ENCODE measurements around the gene EVA1A.
"Not testable (repeated sequence)": the region's sequence is repeated elsewhere in the genome, so short reads cannot be mapped to it uniquely, and the experiment has no call there.

Gene EVA1A

GRCh38 chr2:75516378-75517360 is 44.1 kb downstream of the EVA1A start:
- DNase-seq = no peak

DNA sequence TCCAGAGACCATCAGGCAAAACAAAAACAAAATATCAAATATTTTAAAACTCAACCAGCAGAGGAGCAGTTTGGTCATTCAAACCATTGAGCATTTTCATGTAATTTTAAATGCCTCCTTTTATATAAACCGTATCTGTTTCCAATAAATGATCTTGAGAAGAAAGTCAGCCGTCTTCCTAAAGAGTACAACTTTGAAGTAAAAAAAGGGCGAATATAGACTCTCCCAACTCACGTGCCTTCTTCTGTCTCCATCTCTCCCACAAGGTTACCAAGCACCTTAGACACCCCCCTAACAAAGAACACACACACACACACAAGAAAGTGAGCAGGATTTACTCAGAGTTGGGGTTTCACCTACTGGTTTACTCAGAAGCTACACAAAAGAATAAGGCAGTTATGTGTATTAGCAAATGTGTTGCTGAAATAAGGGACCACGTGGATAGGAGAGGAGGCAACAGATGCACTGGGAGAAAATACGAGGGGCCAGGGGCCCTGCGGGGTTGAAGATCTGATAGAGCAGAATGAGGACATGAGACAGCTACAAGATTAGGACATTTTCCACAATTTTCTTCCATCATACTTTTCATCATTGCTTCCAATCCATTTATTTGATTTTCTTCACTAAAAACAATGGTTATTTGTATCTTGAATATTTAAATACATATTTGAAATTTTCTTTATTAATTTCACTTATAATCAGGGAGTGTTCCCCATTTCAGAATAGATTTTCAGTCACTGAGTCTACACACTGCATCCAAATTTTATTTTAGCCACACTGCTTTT is 45.0 kb downstream of the EVA1A start:
- DNase-seq = no peak

DNA sequence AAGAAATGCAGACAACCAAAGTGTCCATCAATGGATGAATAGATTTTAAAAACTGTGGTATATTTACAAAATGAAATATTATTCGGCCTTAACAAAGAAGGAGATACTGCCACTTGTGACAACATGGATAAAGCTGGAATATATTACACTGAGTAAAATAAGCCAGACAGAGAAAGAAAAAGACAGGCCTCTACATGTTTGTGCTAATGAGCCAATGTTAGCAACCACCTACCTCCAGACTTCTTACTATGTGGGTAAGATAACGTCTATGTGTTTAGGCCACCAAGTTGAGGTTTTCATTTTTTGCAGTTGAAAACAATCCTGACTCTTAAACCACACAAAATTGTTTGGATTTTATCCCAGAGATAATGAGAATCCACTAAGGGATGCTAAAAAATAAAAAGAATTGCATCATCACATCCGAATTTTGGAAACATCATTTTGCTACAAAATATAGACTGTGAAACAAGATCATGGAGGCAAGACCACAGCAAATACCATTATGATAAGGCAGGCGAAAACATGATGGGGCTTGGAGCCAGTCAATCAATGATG is 47.0 kb downstream of the EVA1A start:
- DNase-seq = no peak

DNA sequence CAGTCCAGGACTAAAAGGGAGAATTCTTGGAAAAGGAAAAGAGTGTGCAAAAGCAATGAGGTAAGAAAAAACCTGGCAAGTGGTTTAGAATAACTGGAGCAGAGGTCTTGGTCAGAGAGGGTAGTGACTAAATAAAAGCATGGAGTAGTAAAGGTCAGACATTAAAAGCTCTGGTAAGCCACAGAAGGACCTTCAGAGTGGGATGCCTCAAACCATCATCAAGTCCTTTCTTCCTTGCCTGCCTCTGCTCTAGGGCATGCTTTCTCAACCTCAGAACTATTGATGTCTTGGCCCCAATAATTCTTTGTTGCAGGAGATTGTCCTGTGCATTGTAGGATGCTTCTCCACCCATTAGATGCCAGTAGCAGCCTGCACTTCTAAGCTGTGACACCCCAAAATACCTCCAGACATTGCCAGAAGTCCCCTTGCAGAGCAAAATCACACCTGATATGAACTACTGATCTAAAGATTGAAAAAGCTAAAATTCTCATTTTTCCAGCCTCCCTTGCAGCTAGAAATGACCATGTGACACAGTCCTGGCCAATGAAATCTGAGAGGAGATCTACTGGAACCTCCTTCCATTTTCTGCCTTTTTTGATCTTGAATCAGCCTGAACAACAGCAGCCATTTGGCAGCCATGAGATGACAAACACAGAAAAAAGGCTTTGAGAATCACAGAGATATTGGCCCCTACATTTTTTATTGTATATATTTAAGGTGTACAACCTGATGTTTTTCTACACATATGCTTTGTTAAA is 48.1 kb downstream of the EVA1A start:
- no peak for DNase-seq

DNA sequence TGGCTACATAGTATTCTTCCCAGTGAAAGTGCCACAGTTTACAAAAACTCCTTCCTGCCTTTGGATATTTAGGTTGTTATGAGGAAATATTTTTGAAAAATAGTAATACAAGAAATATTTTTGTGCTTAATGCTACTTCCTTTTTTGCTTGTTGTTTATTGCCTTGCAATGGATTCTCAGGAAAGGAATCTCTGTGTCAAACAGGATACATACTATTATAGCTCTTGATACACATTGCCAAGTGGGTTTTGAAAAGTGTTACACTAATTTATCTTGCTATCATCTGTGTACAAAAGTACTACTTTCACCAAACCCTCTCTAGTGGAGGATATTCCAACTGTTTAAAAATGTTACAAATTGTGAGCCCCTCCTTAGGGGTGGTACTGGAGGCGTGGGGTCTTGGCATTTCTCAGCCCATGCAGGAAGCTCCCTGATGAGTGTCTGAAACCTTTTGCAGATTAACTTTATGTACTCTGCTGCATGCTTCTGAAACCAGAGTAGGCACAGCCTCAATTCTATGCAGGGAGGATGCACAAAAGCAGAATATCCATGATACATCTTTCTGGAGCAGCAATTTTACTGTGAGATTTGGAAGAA is 54.5 kb downstream of the EVA1A start:
- DNase-seq = no peak

GRCh38 chr2:75505012-75505411 is 55.7 kb downstream of the EVA1A start:
- no peak for DNase-seq

DNA sequence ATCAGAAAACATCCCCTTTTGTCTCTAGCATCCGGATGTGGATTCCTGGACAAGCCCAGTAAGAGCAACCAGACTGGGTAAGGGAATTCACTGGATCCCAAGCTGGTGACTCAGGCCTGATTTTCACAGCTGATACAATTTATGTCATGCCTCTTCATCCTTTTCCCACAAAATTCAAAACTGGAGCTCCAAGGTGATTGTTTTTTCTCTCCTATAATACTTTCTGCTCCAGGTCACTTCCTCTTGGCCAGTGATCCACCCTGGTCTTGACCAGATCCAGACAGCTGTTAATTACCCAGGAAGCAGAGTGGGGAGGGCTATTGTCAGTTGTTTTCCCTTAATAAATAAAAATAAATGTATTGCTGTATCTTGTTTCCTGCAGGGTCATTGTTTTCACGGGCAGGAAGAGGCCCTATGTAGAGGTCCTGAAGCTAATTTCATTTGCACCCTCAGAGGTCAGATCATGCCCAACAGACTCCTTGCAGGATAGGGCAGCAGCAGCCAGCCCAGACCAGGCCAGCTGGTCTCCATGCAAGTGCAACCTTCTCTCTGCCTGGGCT is 57.6 kb downstream of the EVA1A start:
- no peak for DNase-seq

DNA sequence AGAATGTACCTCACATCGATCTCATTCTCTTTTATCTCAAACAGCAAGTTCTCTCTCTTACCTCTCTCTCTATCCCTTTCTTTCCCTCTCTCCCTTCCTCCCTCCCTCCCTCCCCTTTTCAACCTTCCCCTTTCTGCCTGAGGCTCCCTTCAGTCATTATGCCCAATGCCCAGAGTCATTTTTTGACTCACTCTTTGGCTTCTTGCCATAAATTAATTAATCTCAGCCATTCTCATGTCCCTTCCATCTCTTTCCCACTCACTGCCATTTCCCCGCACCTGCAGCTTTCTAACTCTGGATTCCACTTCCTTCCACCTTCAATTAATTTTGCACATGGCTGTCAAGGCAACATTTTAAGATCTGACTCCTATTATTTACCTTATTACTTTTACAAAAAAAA is 60.1 kb downstream of the EVA1A start:
- no peak for DNase-seq

GRCh38 chr2:75499534-75499933 is 61.2 kb downstream of the EVA1A start:
- no peak for DNase-seq

DNA sequence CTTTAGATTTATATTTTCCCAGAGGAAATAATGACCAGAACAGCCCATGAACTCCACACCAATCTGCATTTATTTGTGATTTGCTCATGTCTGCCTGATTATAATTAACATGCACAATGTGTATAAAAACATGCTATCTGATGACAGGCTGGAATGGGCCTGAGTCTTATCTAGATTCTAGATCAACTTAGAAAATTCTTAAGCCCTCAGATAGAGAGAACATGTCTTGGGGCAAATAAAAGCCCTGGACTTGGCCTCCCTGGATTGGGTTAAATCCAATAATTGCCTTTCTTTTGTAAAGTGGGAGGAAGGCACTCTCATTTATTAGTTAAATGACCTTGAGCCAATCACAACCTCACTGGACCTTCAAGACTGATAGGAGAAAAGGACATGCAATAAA is 61.8 kb downstream of the EVA1A start:
- DNase-seq = no peak

DNA sequence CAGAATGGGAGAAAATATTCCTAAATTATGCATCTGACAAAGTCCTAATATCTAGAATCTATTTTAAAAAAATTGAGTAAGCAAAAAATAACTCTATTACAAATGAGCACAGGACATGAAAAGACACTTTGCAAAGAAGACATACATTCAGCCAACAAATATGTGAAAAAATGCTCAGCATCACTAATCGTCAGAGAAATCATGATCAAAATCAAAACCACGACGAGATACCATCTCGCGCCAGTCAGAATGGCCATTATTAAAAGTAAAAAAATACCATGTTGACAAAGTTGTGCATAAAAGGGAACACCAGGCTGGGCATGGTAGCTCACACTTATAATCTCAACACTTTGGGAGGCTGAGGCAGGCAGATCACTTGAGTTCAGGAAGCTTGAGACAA is 63.5 kb downstream of the EVA1A start:
- DNase-seq = no peak

GRCh38 chr2:75495862-75496261 is 64.9 kb downstream of the EVA1A start:
- no peak for DNase-seq

GRCh38 chr2:75494137-75494769 is 66.5 kb downstream of the EVA1A start:
- DNase-seq = no peak

DNA sequence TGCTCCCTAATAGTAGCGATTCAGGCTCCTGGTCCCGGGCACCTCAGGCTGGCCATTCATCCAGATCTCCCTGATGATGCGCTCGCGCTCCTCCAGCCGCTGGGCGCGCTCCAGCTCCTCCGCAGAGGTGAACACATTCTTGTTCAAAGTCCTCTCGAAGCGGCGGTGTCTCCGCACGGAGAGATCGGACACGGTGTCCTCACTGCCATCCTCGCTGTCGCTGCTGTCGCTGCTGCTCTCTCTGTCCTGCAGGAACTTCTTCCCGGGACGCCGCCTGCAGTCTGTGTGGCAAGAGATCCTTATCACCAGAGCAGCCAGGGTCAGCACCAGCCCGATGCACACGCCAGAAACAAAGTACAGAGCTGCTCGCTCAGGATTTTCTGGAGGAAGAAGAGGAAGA is 67.5 kb downstream of the EVA1A start:
- no peak for DNase-seq

- no peak for DNase-seq
These were observed 69.5 kb downstream of the EVA1A start for GRCh38 chr2:75491129-75491753.

DNA sequence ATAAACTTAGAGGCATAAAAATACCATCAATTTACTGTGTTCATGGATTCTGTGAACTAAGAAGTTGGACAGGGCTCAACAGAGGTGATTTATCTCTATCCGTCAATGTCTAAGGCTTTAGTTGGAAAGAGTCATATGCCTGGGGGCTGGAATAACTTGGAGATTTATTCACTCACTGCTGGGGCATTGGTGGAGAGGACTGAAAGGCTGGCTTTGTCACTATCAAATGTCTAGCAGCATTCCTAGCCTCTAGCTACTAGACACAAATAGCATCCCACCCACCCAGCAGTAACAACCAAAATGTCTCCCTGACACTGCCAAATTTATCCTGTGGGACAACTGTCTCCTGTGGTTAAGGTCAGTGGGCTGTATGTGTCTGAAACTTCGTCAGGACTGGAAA is 71.0 kb downstream of the EVA1A start:
- DNase-seq = no peak

DNA sequence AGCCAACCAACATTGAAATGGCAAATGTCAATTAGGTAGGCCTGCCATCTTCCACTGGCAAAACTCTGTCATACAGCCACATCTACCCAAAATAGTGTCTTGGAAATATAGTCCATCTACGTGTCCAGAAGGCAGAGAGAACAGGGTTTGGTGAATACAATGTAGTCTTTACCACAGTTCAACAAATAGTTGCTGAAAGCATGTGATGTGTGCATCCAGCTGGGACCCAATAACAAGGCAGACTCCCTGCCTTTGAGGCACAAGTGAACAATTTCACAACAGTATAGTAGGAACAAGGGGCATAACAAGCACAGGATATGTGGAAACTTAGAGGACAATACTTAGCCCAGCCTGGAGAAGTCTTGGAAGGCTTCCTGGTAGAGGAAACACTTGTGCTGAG is 72.6 kb downstream of the EVA1A start:
- no peak for DNase-seq

DNA sequence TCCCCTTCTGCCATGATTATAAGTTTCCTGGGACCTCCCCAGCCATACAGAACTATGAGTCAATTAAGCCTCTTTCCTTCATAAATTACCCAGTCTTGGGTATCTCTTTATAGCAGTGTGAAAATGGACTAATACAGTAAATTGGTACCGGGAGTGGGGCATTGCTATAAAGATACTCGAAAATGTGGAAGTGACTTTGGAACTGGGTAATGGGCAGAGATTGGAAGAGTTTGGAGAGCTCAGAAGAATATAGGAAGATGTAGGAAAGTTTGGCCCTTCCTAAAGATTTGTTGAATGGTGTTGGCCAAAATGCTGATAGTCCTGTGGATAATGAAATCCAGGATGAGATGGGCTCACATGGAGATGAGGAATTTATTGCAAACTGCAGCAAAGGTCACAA is 74.0 kb downstream of the EVA1A start:
- not testable (repeated sequence) for DNase-seq

- no peak for DNase-seq
These were observed 75.9 kb downstream of the EVA1A start for GRCh38 chr2:75484840-75485239.

DNA sequence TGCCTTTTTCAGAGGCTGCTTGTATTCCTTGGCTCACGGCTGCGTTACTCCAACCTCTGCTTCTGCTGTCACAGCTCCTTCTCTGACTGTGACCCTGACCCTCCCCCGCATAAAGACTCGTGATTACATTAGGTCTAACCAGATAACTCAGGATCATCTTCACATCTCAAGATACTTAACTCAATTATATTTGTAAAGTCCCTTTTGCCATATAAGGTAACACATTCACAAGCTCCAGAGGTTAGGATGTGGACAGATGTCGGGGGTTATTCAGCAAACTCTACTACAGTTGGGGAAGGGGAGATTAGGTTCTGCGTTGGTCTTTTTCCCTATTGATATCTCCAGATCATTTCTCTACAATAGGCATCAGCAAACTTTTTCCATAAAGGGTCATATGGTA is 76.9 kb downstream of the EVA1A start:
- DNase-seq = no peak

GRCh38 chr2:75482398-75482797 is 78.3 kb downstream of the EVA1A start:
- no peak for DNase-seq

Data from activated CD8-positive, alpha-beta memory T cell treated with anti-CD3 and anti-CD28 coated beads for 24 hours (primary cell).